ENCODE data around the gene PRB2.
"Not testable (repeated sequence)": the region's sequence is repeated elsewhere in the genome, so short reads cannot be mapped to it uniquely, and the experiment has no call there.

PRB2 gene

GRCh38 chr12:11395467-11395866 lies at the start of gene PRB2:
TSS of gene PRB2 (minus strand) at chr12:11395567. CDS start at chr12:11395529, 38 bp downstream.
- DNase-seq (ENCODE audit: low spot score), result not testable (repeated sequence)

- DNase-seq (ENCODE audit: low spot score), result no peak
These were observed 42.6 kb upstream of the PRB2 start for GRCh38 chr12:11437966-11438365.

GRCh38 chr12:11433664-11434063 lies 38.3 kb upstream of the PRB2 start:
- no peak for DNase-seq (ENCODE audit: low spot score)

- DNase-seq (ENCODE audit: low spot score), result no peak
These were observed 36.1 kb upstream of the PRB2 start for GRCh38 chr12:11431486-11431885.

- DNase-seq (ENCODE audit: low spot score), result no peak
These were observed 32.0 kb upstream of the PRB2 start for GRCh38 chr12:11427341-11427740.

- DNase-seq (ENCODE audit: low spot score), result no peak
These were observed 17.4 kb upstream of the PRB2 start for GRCh38 chr12:11412731-11413130.

- DNase-seq (ENCODE audit: low spot score), result no peak
These were observed 12.7 kb upstream of the PRB2 start for GRCh38 chr12:11408096-11408495.

GRCh38 chr12:11397366-11397765 lies 2.0 kb upstream of the PRB2 start:
- DNase-seq (ENCODE audit: low spot score), result no peak

- DNase-seq (ENCODE audit: low spot score), result not testable (repeated sequence)
These were observed 3.9 kb downstream of the PRB2 start for GRCh38 chr12:11391456-11391855.

- not testable (repeated sequence) for DNase-seq (ENCODE audit: low spot score)
These were observed 17.9 kb downstream of the PRB2 start for GRCh38 chr12:11377420-11377819.

GRCh38 chr12:11361151-11361550 lies 34.2 kb downstream of the PRB2 start:
- DNase-seq (ENCODE audit: low spot score), result no peak

GRCh38 chr12:11360205-11360883 lies 35.0 kb downstream of the PRB2 start:
- DNase-seq (ENCODE audit: low spot score), result not testable (repeated sequence)

- not testable (repeated sequence) for DNase-seq (ENCODE audit: low spot score)
These were observed 43.6 kb downstream of the PRB2 start for GRCh38 chr12:11351736-11352135.

GRCh38 chr12:11348439-11348838 lies 46.9 kb downstream of the PRB2 start:
- no peak for DNase-seq (ENCODE audit: low spot score)

- no peak for DNase-seq (ENCODE audit: low spot score)
These were observed 47.6 kb downstream of the PRB2 start for GRCh38 chr12:11347810-11348209.

GRCh38 chr12:11344500-11344899 lies 50.9 kb downstream of the PRB2 start:
- no peak for DNase-seq (ENCODE audit: low spot score)

All from hepatic stellate cell (primary cell).